Measurements from ENCODE around the gene ARHGAP19. TPM values are rescaled to one million over a fixed set of nuclear protein-coding genes. Genes with fewer than 3 reads are reported as not detected.

The ARHGAP19 gene
- total RNA-seq, 1 experiment from 2014 or later: 11.2 TPM

GRCh38 chr10:97254694-97255093 is 37.7 kb downstream of the ARHGAP19 start:
- CTCF ChIA-PET: no interaction called here

GRCh38 chr10:97250952-97251351 is 41.5 kb downstream of the ARHGAP19 start:
- no peak for TF ChIP-seq EZH2 (IDR thresholded peaks at IDR 0.05; ENCODE audit: low read depth)
- TF ChIP-seq CTCF (conservative IDR thresholded peaks at IDR 0.05): no peak
- Histone ChIP-seq H2AFZ (no peak overlapping the region), H3K36me3 (ENCODE audit: low read depth) (no peaks in the 10 kb centered on the region), H3K27ac (no peak overlapping the region), H4K20me1 (ENCODE audit: insufficient read depth) (no peaks in the 10 kb centered on the region), H3K27me3 (ENCODE audit: insufficient read depth, low read depth) (no peaks in the 10 kb centered on the region), H3K4me2 (no peak overlapping the region), H3K9me2 (ENCODE audit: insufficient read depth) (no peaks in the 10 kb centered on the region), H3K9me3 (ENCODE audit: insufficient read depth, low read depth) (no peaks in the 10 kb centered on the region), H3F3A (ENCODE audit: insufficient read depth, low read depth) (no peaks in the 10 kb centered on the region), H3K4me3 (no peak overlapping the region), H3K4me1 (replicated peaks; ENCODE audit: insufficient read depth) (no peaks in the 10 kb centered on the region), H3K79me2 (ENCODE audit: low read depth) (no peaks in the 10 kb centered on the region)
- intact Hi-C loops (cut with micrococcal nuclease; ENCODE audit: unreplicated experiment): no loop called here
- POLR2A ChIA-PET (ENCODE audit: unreplicated experiment): no interaction called here
- DNase-seq: no peak
- CTCF ChIA-PET: no interaction called here
- BruUV-seq (replicated peaks): no TSS peak

More at GRCh38 chr10:97254694-97255093, 37.7 kb downstream of the ARHGAP19 start:
- Histone ChIP-seq H3K4me3 (no peak overlapping the region), H3K27me3 (ENCODE audit: insufficient read depth, low read depth) (no peaks in the 10 kb centered on the region), H3K79me2 (ENCODE audit: low read depth) (no peaks in the 10 kb centered on the region), H3K9me3 (ENCODE audit: insufficient read depth, low read depth) (no peaks in the 10 kb centered on the region), H3K4me1 (replicated peaks; ENCODE audit: insufficient read depth) (no peaks in the 10 kb centered on the region), H3K9me2 (ENCODE audit: insufficient read depth) (no peaks in the 10 kb centered on the region), H3K27ac (no peak overlapping the region), H3K4me2 (no peak overlapping the region), H4K20me1 (ENCODE audit: insufficient read depth) (no peaks in the 10 kb centered on the region), H3F3A (ENCODE audit: insufficient read depth, low read depth) (no peaks in the 10 kb centered on the region), H3K36me3 (ENCODE audit: low read depth) (no peaks in the 10 kb centered on the region), H2AFZ (no peak overlapping the region)
- no peak for TF ChIP-seq EZH2 (IDR thresholded peaks at IDR 0.05; ENCODE audit: low read depth)
- TF ChIP-seq CTCF (conservative IDR thresholded peaks at IDR 0.05): no peak
- intact Hi-C loops (cut with micrococcal nuclease; ENCODE audit: unreplicated experiment): no loop called here
- no TSS peak for BruUV-seq (replicated peaks)
- no peak for DNase-seq
- POLR2A ChIA-PET (ENCODE audit: unreplicated experiment): no interaction called here

GRCh38 chr10:97243836-97244235 is 48.6 kb downstream of the ARHGAP19 start:
- no peak for DNase-seq
- no peaks in the 10 kb centered on the region for H3K79me2 ChIP-seq (ENCODE audit: low read depth)
- no peak overlapping the region for H3K4me2 ChIP-seq
- H3K4me1 ChIP-seq (replicated peaks; ENCODE audit: insufficient read depth): no peaks in the 10 kb centered on the region
- H2AFZ ChIP-seq: no peak overlapping the region
- no peak overlapping the region for H3K27ac ChIP-seq
- no peaks in the 10 kb centered on the region for H3K9me3 ChIP-seq (ENCODE audit: insufficient read depth, low read depth)
- TF ChIP-seq CTCF (conservative IDR thresholded peaks at IDR 0.05) (no peak), EZH2 (IDR thresholded peaks at IDR 0.05; ENCODE audit: low read depth) (no peak)
- intact Hi-C loops (cut with micrococcal nuclease; ENCODE audit: unreplicated experiment): no loop called here
- no peaks in the 10 kb centered on the region for H3K36me3 ChIP-seq (ENCODE audit: low read depth)
- no peaks in the 10 kb centered on the region for H3K27me3 ChIP-seq (ENCODE audit: insufficient read depth, low read depth)
- POLR2A ChIA-PET (ENCODE audit: unreplicated experiment): no interaction called here
- no peak overlapping the region for H3K4me3 ChIP-seq
- BruUV-seq (replicated peaks): no TSS peak
- CTCF ChIA-PET: no interaction called here
- no peaks in the 10 kb centered on the region for H3K9me2 ChIP-seq (ENCODE audit: insufficient read depth)
- no peaks in the 10 kb centered on the region for H3F3A ChIP-seq (ENCODE audit: insufficient read depth, low read depth)
- H4K20me1 ChIP-seq (ENCODE audit: insufficient read depth): no peaks in the 10 kb centered on the region
